Subcutaneous adipose tissue (tissue), 4 donors: Measurements from ENCODE around the gene PECR. TPM values are rescaled to one million over a fixed set of nuclear protein-coding genes. Genes with fewer than 3 reads are reported as not detected.

Source experiments
- CTCF ChIP-seq: fragments of 450-650 bp; IDR thresholded peaks from one replicate; pipeline ENCODE4 v1.5.1; 2016; ENCODE audit warnings: low read depth, mild to moderate bottlenecking, control low read depth, antibody characterized with exemption, moderate library complexity
- total RNA-seq, 4 donors: library from RNA; depleted of rRNA; stranded (reverse); fragments of >200 nt; gene quantifications; one replicate each; pipeline ENCODE4 v1.1.0, GENCODE V29; 2016

Gene PECR
- total RNA-seq, 4 donors from 2014 or later, result 25.8 to 78.7 (median 44.0) TPM

DNA sequence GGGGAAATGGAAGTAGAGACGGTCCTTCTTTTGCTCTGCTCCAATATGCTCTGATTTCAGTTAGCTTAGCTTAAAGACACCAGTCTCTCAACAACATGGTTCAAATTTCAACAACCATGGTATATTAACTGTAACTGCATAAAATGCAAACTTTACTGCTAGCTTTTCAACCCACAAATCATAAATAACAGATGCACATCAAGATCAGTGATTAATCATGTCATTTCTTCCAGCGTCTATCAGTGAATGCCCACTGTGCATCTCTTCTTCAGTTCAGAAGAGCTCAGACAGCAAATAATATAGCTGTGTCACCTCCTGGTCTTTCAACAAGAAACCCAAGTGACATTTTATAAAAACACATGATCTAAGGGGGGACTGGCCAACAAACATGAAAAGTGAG lies 12.6 kb downstream of the PECR start:
- no peak for TF ChIP-seq CTCF

GRCh38 chr2:216066230-216066629 lies 15.4 kb downstream of the PECR start:
- TF ChIP-seq CTCF, result no peak

DNA sequence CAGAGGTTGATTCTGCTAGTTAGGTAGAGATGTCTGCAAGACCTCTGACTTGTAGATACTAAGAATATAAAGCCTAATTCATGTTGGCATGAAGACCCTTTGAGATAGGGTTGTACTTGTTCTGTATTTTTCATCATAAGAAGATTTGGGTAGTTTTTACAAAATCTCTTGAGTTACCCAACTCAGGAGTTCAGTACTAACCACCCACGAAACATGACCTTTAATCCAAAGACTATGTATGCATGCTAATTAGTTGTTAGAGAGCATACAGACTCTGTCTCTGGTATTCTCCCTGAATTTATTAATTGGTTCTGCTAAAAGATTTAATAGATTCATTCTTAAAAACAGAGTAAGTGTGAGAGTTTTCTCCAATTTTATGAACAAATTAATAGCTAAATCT lies 16.9 kb downstream of the PECR start:
- TF ChIP-seq CTCF, result no peak

DNA sequence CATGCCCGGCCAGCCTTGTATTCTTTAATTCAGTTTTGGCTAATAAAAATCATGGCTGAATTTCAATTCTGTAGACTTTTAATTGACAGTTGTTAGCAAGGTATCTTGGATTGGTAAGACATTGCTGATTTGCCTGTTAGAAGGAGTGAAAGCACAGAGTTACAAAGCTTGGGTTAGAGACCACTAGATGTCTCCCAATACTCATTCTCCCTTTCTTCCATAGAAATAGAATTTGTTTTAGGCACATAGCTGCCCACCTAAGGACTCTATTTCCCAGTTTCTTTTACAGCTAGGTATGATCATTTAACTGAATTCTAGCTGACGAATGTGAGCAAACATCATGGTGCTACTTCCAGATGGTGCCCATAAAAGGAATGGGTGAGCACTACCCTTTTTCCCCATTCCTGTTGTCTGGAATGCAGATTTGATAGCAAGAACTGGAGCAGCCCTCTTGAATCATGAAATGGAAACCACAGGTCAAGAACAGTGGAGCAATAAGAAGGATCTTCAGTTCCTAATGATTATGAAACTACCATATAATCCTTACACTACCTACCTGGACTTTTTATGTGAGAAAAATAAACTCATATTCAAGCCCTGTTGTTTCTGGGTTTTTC lies 17.5 kb downstream of the PECR start:
- TF ChIP-seq CTCF, result no peak

GRCh38 chr2:216059233-216059834 lies 22.3 kb downstream of the PECR start:
- no peak for TF ChIP-seq CTCF

DNA sequence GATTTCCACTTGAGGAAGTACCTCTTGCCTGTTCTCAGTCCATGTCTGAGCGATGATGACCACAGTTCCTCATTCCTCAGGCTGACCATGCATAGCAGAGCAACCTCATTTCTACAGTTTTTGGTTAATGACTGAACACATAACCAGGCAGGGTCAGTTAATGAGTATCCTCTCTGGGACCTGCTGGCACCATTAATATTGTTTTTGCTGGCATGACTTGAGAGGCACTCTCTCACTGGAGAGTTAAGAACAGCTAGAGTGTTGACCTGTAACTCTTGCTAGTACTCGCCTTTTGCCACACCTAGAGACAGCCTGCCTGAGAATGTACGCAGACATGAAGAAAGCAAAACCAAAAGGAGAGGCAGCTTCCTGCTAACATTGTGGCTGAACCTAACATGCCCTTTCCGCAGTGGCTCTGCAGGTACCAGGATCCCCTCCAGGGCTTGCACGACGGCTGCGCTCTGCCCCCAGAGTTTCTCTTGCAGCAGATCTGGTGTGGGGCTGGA lies 23.9 kb downstream of the PECR start:
- TF ChIP-seq CTCF, result no peak

DNA sequence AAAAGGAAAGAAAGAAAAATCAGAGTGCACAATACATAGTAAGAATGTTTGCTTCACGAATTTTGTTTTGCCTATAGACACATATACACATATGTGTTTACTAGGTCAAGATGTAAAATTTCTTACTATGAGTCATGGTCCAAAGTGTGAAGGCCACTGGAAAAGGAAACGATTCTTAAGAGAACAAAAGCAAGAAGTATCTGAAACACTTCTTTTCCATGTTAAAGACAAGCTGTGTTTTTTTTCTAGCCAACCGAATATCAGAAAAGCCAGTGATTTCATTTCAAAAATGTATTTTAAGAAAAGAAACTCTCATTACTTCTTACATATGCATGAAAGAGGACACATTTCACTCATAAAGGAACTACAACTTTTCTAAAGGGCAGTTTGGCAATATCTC lies 24.9 kb downstream of the PECR start:
- TF ChIP-seq CTCF, result no peak
